ENCODE results near the gene SBF2. TPM values are rescaled to one million over a fixed set of nuclear protein-coding genes. Genes with fewer than 3 reads are reported as not detected.

Gene SBF2
- total and polyA plus RNA-seq, 3 donors from 2014 or later: 27.8 to 52.8 (median 48.7) TPM

- no peak for DNase-seq
- 92 to 97% methylated on average over 4 of the region's 4 CpGs for WGBS, 2 donors
- Histone ChIP-seq H3K9me3 (no peaks in the 10 kb centered on the region), H3K27ac (no peak overlapping the region), H3K4me1 (no peaks in the 10 kb centered on the region), H3K27me3 (no peaks in the 10 kb centered on the region), H3K36me3 (ENCODE audit: low read depth, missing control alignments) (no peaks in the 10 kb centered on the region), H3K4me3 (no peak overlapping the region)
- TF ChIP-seq POLR2A (IDR thresholded peaks at IDR 0.05): no peak
- TF ChIP-seq CTCF (IDR thresholded peaks at IDR 0.05): no peak
- intact Hi-C loops (cut with DNase I; ENCODE audit: low total_unique reads): no loop called here
These were observed 454.5 kb downstream of the SBF2 start for GRCh38 chr11:9839550-9839949.

GRCh38 chr11:9838961-9839360 is 455.1 kb downstream of the SBF2 start:
- H3K4me3 ChIP-seq: no peak overlapping the region
- 95 to 96% methylated on average over 2 of the region's 2 CpGs for WGBS, 2 donors
- H3K27ac ChIP-seq: no peak overlapping the region
- H3K36me3 ChIP-seq (ENCODE audit: low read depth, missing control alignments): no peaks in the 10 kb centered on the region
- no peaks in the 10 kb centered on the region for H3K27me3 ChIP-seq
- intact Hi-C loops (cut with DNase I; ENCODE audit: low total_unique reads): no loop called here
- H3K4me1 ChIP-seq: no peaks in the 10 kb centered on the region
- H3K9me3 ChIP-seq: no peaks in the 10 kb centered on the region
- TF ChIP-seq CTCF (IDR thresholded peaks at IDR 0.05): no peak
- TF ChIP-seq POLR2A (IDR thresholded peaks at IDR 0.05): no peak
- no peak for DNase-seq

GRCh38 chr11:9838229-9838628 is 455.8 kb downstream of the SBF2 start:
- H3K9me3 ChIP-seq: no peaks in the 10 kb centered on the region
- H3K27me3 ChIP-seq: no peaks in the 10 kb centered on the region
- no peak for TF ChIP-seq CTCF (IDR thresholded peaks at IDR 0.05)
- no peak for TF ChIP-seq POLR2A (IDR thresholded peaks at IDR 0.05)
- H3K27ac ChIP-seq: no peak overlapping the region
- intact Hi-C loops (cut with DNase I; ENCODE audit: low total_unique reads): no loop called here
- no peaks in the 10 kb centered on the region for H3K36me3 ChIP-seq (ENCODE audit: low read depth, missing control alignments)
- H3K4me3 ChIP-seq: no peak overlapping the region
- no peaks in the 10 kb centered on the region for H3K4me1 ChIP-seq
- WGBS, 2 donors: 88 to 94% methylated on average over 2 of the region's 2 CpGs
- DNase-seq: no peak

GRCh38 chr11:9834291-9834690 is 459.7 kb downstream of the SBF2 start:
- H3K27ac ChIP-seq: no peak overlapping the region
- intact Hi-C loops (cut with DNase I; ENCODE audit: low total_unique reads): no loop called here
- H3K27me3 ChIP-seq: no peaks in the 10 kb centered on the region
- no peaks in the 10 kb centered on the region for H3K4me1 ChIP-seq
- H3K9me3 ChIP-seq: no peaks in the 10 kb centered on the region
- 92 to 98% methylated on average over 3 of the region's 3 CpGs for WGBS, 2 donors
- DNase-seq: no peak
- no peak for TF ChIP-seq CTCF (IDR thresholded peaks at IDR 0.05)
- no peak for TF ChIP-seq POLR2A (IDR thresholded peaks at IDR 0.05)
- H3K36me3 ChIP-seq (ENCODE audit: low read depth, missing control alignments): no peaks in the 10 kb centered on the region
- no peak overlapping the region for H3K4me3 ChIP-seq

GRCh38 chr11:9831122-9831521 is 462.9 kb downstream of the SBF2 start:
- 89 to 95% methylated on average over 3 of the region's 3 CpGs for WGBS, 2 donors

More at GRCh38 chr11:9831122-9831521, 462.9 kb downstream of the SBF2 start:
- Histone ChIP-seq H3K36me3 (ENCODE audit: low read depth, missing control alignments) (no peaks in the 10 kb centered on the region), H3K27ac (no peak overlapping the region), H3K4me3 (no peak overlapping the region), H3K27me3 (no peaks in the 10 kb centered on the region), H3K9me3 (no peaks in the 10 kb centered on the region), H3K4me1 (no peaks in the 10 kb centered on the region)
- intact Hi-C loops (cut with DNase I; ENCODE audit: low total_unique reads): no loop called here
- TF ChIP-seq CTCF (IDR thresholded peaks at IDR 0.05) (no peak), POLR2A (IDR thresholded peaks at IDR 0.05) (no peak)
- no peak for DNase-seq
